Small intestine (tissue), 7 donors: ENCODE results near the gene MMRN1. TPM values are rescaled to one million over a fixed set of nuclear protein-coding genes. Genes with fewer than 3 reads are reported as not detected.
"Not testable (repeated sequence)": the region's sequence is repeated elsewhere in the genome, so short reads cannot be mapped to it uniquely, and the experiment has no call there.

Source experiments
- DNase-seq, 2 donors: peaks; one replicate each; pipeline versions ENCODE4 v3.0.0 to v3.0.0-alpha.2; 2013
- FAIRE-seq: peaks from 2 replicates; lab custom pipeline; 2012; peaks lifted over from hg19 to GRCh38; lab: Jason Lieb, UNC
- H3K27ac ChIP-seq, 3 donors: one replicate each; pipeline ENCODE4 v1.5.1; 2013; ENCODE audit warnings: low read length in 2 of 3, mild to moderate bottlenecking in 2 of 3, control low read depth in 1 of 3, inconsistent platforms in 1 of 3, low read depth in 1 of 3, moderate library complexity in 1 of 3
- H3K27me3 ChIP-seq, 3 donors: one replicate each; pipeline ENCODE4 v1.6.1; 2013; ENCODE audit warnings: low read length in 3 of 3, inconsistent platforms in 1 of 3; ENCODE audit not compliant: control insufficient read depth in 3 of 3, insufficient read depth in 3 of 3
- H3K36me3 ChIP-seq, 3 donors: one replicate each; pipeline ENCODE4 v1.6.1; 2013; ENCODE audit warnings: low read length in 3 of 3, inconsistent platforms in 1 of 3, low read depth in 1 of 3, mild to moderate bottlenecking in 1 of 3, moderate library complexity in 1 of 3; ENCODE audit not compliant: control insufficient read depth in 3 of 3, insufficient read depth in 2 of 3
- H3K4me1 ChIP-seq, 3 donors: one replicate each; pipeline ENCODE4 v1.6.1; 2013; ENCODE audit warnings: low read length in 2 of 3, inconsistent platforms in 1 of 3, low read depth in 1 of 3, mild to moderate bottlenecking in 1 of 3, moderate library complexity in 1 of 3; ENCODE audit not compliant: control insufficient read depth in 3 of 3, insufficient read depth in 2 of 3
- H3K4me3 ChIP-seq, 3 donors: one replicate each; pipeline ENCODE4 v1.5.1; 2013; ENCODE audit warnings: low read length in 3 of 3, control low read depth in 1 of 3, inconsistent platforms in 1 of 3, low read depth in 1 of 3, mild to moderate bottlenecking in 1 of 3, moderate library complexity in 1 of 3
- H3K9me3 ChIP-seq, 2 donors: one replicate each; pipeline ENCODE4 v1.6.1; 2013; ENCODE audit warnings: low read depth in 1 of 2, low read length in 1 of 2; ENCODE audit not compliant: control insufficient read depth in 2 of 2, insufficient read depth in 1 of 2
- WGBS, 3 donors: extraction: QIAGEN DNeasy Blood & Tissue Kit; methylation state at CpG; one replicate each; pipeline ENCODE4 v1.1.7; 2013; 5-methylcytosine and 5-hydroxymethylcytosine counted together
- polyA plus RNA-seq, 4 donors: library from polyadenylated mRNA; stranded (reverse) in 3 of 4; unstranded in 1 of 4; fragments of 200-250 nt in 3 of 4; fragments of 120-200 nt in 1 of 4; gene quantifications; one replicate each; pipeline versions ENCODE4 v1.2.1 to v1.2.3, GENCODE V29; 2013
- donor health status: healthy with polysubstance abuse.
- donor health status: control.
- donor health status: control.
- donor health status: Bipolar disorder and iron deficiency.
- donor health status: healthy.

Gene MMRN1
- polyA plus RNA-seq, 4 donors = 0.22 to 66.4 (median 3.5) TPM

DNA sequence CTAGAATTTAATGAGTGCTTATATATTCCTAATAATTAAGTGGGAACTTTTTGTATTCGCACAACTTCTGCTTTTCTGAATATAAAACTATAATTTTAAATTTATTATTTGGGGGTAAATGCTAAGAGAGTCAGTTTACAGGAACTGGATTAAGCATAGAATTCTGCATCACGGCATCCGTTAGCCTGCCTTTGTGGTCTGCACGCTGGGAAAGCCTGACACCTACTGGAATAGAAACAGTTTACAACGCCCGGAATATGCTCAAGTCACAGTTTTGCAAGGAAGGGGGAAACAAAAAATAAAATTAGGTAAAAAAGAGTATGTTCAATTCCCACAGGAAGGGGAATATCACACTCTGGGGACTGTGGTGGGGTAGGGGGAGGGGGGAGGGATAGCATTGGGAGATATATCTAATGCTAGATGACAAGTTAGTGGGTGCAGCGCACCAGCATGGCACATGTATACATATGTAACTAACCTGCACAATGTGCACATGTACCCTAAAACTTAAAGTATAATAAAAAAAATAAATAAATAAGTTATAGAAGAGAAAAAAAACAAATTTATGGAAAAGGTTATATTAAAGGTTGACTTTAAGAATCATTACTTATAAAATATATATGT is 7.3 kb downstream of the MMRN1 start:
- H3K36me3 ChIP-seq, H3K4me1 ChIP-seq, H3K27ac ChIP-seq, H3K9me3 ChIP-seq, H3K4me3 ChIP-seq, H3K27me3 ChIP-seq: not testable (repeated sequence)
- DNase-seq (peak; percentile 55 to 63), FAIRE-seq (peak; percentile 61)
- 1 to 2% (median 1%) methylated on average over 6 of the region's 7 CpGs for WGBS, 3 donors

GRCh38 chr4:89904524-89904923 is 9.9 kb downstream of the MMRN1 start:
- no peak for DNase-seq
- Histone ChIP-seq H3K27ac (no peak overlapping the region), H3K27me3 (no peaks in the 10 kb centered on the region), H3K4me3 (no peak overlapping the region), H3K9me3 (no peaks in the 10 kb centered on the region), H3K4me1 (no peaks in the 10 kb centered on the region), H3K36me3 (no peaks in the 10 kb centered on the region)
- FAIRE-seq = no peak
- WGBS, 3 donors = 59 to 71% (median 70%) methylated on average over 3 of the region's 3 CpGs

GRCh38 chr4:89906316-89906715 is 11.7 kb downstream of the MMRN1 start:
- H3K4me1 ChIP-seq = no peaks in the 10 kb centered on the region
- FAIRE-seq = no peak
- no peak for DNase-seq
- H3K27me3 ChIP-seq = no peaks in the 10 kb centered on the region
- no peaks in the 10 kb centered on the region for H3K9me3 ChIP-seq
- H3K27ac ChIP-seq = no peak overlapping the region
- no peaks in the 10 kb centered on the region for H3K36me3 ChIP-seq
- H3K4me3 ChIP-seq = no peak overlapping the region

- Histone ChIP-seq H3K27me3 (no peaks in the 10 kb centered on the region), H3K4me3 (no peak overlapping the region)
- FAIRE-seq = no peak
Observed at GRCh38 chr4:89906777-89907521, 12.3 kb downstream of the MMRN1 start.

GRCh38 chr4:89909889-89910288 is 15.2 kb downstream of the MMRN1 start:
- no peak for DNase-seq
- H3K4me3 ChIP-seq = no peak overlapping the region
- H3K36me3 ChIP-seq = no peaks in the 10 kb centered on the region
- H3K9me3 ChIP-seq = no peaks in the 10 kb centered on the region
- FAIRE-seq = no peak
- 81 to 87% (median 86%) methylated on average over 1 of the region's 1 CpG for WGBS, 3 donors
- no peaks in the 10 kb centered on the region for H3K4me1 ChIP-seq
- no peak overlapping the region for H3K27ac ChIP-seq
- no peaks in the 10 kb centered on the region for H3K27me3 ChIP-seq

More at GRCh38 chr4:89906777-89907521, 12.3 kb downstream of the MMRN1 start:
- H3K4me1 ChIP-seq = no peaks in the 10 kb centered on the region
- no peak overlapping the region for H3K27ac ChIP-seq
- WGBS, 3 donors = 46 to 53% (median 48%) methylated on average over 1 of the region's 1 CpG
- H3K36me3 ChIP-seq = no peaks in the 10 kb centered on the region
- no peaks in the 10 kb centered on the region for H3K9me3 ChIP-seq
- no peak for DNase-seq

GRCh38 chr4:89913623-89914022 is 19.0 kb downstream of the MMRN1 start:
- DNase-seq = no peak
- Histone ChIP-seq H3K9me3 (no peaks in the 10 kb centered on the region), H3K36me3 (no peaks in the 10 kb centered on the region), H3K27me3 (no peaks in the 10 kb centered on the region), H3K4me3 (no peak overlapping the region), H3K27ac (no peak overlapping the region), H3K4me1 (no peaks in the 10 kb centered on the region)
- WGBS, 3 donors = 74 to 84% (median 80%) methylated on average over 1 of the region's 1 CpG
- FAIRE-seq = no peak

DNA sequence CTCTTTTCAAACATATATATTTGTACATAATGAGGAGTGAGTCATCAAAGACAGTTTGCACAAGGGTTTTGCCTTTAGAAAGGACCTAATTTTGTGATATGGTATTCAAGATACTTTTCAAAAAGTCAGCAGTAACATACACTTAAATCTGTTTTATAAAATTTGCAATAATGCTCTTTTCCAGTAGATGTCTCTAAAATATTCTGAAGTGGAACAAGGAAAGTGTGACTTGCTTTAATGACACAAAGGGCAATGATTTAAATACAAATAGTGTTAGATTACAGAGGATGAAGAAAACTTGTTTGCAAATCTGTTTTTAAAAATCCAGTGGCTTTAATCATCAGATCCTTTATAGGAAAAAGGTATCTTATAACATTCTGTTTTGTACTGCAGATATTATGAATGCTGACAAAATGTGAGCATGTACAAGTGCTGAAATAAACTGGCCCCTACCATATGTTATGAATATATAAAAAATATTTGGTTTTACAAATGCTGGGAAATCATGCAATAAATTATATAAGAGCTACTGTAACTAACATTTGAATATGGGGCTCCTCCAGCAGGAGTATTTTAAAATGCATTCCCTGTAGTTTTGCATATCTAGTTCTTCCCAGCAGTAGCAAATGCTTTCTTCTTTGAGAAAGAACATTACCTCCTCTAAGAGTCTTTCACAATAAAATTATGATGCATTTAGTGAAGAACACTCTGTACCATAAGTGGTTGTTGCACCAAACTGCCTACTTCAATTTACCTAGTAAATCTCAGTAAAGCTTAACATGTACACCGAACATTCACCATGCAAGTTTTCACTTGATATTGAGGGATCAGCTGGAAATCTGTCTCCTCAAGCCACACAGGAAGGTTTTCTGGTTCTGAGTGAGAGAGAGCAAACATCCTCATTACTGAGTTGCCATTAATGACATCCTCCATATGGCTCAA is 20.2 kb downstream of the MMRN1 start:
- no peak overlapping the region for H3K27ac ChIP-seq
- FAIRE-seq (no peak), DNase-seq (no peak)
- no peak overlapping the region for H3K4me3 ChIP-seq
- H3K4me1 ChIP-seq = no peaks in the 10 kb centered on the region
- H3K9me3 ChIP-seq = no peaks in the 10 kb centered on the region
- 64 to 88% (median 65%) methylated on average over 1 of the region's 1 CpG for WGBS, 3 donors
- no peaks in the 10 kb centered on the region for H3K36me3 ChIP-seq
- H3K27me3 ChIP-seq = no peaks in the 10 kb centered on the region

- Histone ChIP-seq H3K9me3 (no peaks in the 10 kb centered on the region), H3K4me1 (no peaks in the 10 kb centered on the region), H3K4me3 (no peak overlapping the region), H3K36me3 (no peaks in the 10 kb centered on the region), H3K27me3 (no peaks in the 10 kb centered on the region), H3K27ac (no peak overlapping the region)
- DNase-seq (peak in 1 of 2 donors; percentile 6), FAIRE-seq (no peak)
- 8 to 32% (median 21%) methylated on average over 3 of the region's 3 CpGs for WGBS, 3 donors
Observed at GRCh38 chr4:89915937-89916336, 21.3 kb downstream of the MMRN1 start.
